Caki2 (cell line): ENCODE results near the gene KRTAP10-6. TPM values are rescaled to one million over a fixed set of nuclear protein-coding genes. Genes with fewer than 3 reads are reported as not detected.
"Not testable (repeated sequence)": the region's sequence is repeated elsewhere in the genome, so short reads cannot be mapped to it uniquely, and the experiment has no call there.

Source experiments
- DNase-seq: peaks from one replicate; pipeline ENCODE4 v3.0.0-alpha.2; 2015; ENCODE audit warnings: low read depth
- in situ Hi-C: cut with HindIII; loops from 2 replicates; pipeline ENCODE4 v1.10.0; 2016; ENCODE audit warnings: low sequenced_read_pairs, low pct_unique_long_range_greater_than_20kb, mixed read lengths
- total RNA-seq: library from RNA; depleted of rRNA; stranded (reverse); fragments of >200 nt; shearing (Covaris generic); gene quantifications from 2 replicates; pipeline ENCODE4 v1.2.3, GENCODE V29; 2014; ENCODE audit warnings: low replicate concordance

KRTAP10-6 gene
- total RNA-seq, 1 experiment from 2014 or later = not detected

- DNase-seq = no peak
- in situ Hi-C loops = no loop called here
Observed at GRCh38 chr21:44571296-44571695, 21.0 kb downstream of the KRTAP10-6 start.

- in situ Hi-C loops = no loop called here
- DNase-seq = no peak
Observed at GRCh38 chr21:44569861-44570517, 22.3 kb downstream of the KRTAP10-6 start.

GRCh38 chr21:44568667-44569556 lies 23.4 kb downstream of the KRTAP10-6 start:
- no peak for DNase-seq
- in situ Hi-C loops = no loop called here

- no peak for DNase-seq
- in situ Hi-C loops = no loop called here
Observed at GRCh38 chr21:44568261-44568660, 24.0 kb downstream of the KRTAP10-6 start.

- DNase-seq = no peak
- in situ Hi-C loops = no loop called here
Observed at GRCh38 chr21:44567481-44568171, 24.7 kb downstream of the KRTAP10-6 start.

- no peak for DNase-seq
- in situ Hi-C loops = no loop called here
Observed at GRCh38 chr21:44566403-44566802, 25.9 kb downstream of the KRTAP10-6 start.

GRCh38 chr21:44564886-44565598 lies 27.3 kb downstream of the KRTAP10-6 start:
- in situ Hi-C loops = no loop called here

GRCh38 chr21:44564099-44564498 lies 28.2 kb downstream of the KRTAP10-6 start:
- no peak for DNase-seq
- in situ Hi-C loops = no loop called here

More at GRCh38 chr21:44564886-44565598, 27.3 kb downstream of the KRTAP10-6 start:
- DNase-seq = no peak

- no peak for DNase-seq
- in situ Hi-C loops = no loop called here
Observed at GRCh38 chr21:44558695-44559094, 33.6 kb downstream of the KRTAP10-6 start, which contains the start of gene KRTAP10-3. TSS of gene KRTAP10-3 (minus strand) at chr21:44558795. CDS start at chr21:44558715, 80 bp downstream.

GRCh38 chr21:44558329-44558675 lies 34.0 kb downstream of the KRTAP10-6 start:
- in situ Hi-C loops, DNase-seq: not testable (repeated sequence)

- DNase-seq = no peak
- in situ Hi-C loops = no loop called here
Observed at GRCh38 chr21:44557491-44558328, 34.6 kb downstream of the KRTAP10-6 start.

- in situ Hi-C loops = no loop called here
- DNase-seq = no peak
Observed at GRCh38 chr21:44556879-44557278, 35.4 kb downstream of the KRTAP10-6 start.

GRCh38 chr21:44555200-44555875 lies 37.0 kb downstream of the KRTAP10-6 start:
- DNase-seq = no peak
- in situ Hi-C loops = no loop called here

GRCh38 chr21:44552681-44553080 lies 39.6 kb downstream of the KRTAP10-6 start:
- DNase-seq = no peak
- in situ Hi-C loops = no loop called here

- in situ Hi-C loops = no loop called here
- no peak for DNase-seq
Observed at GRCh38 chr21:44552136-44552535, 40.2 kb downstream of the KRTAP10-6 start.

GRCh38 chr21:44551340-44551961 lies 40.9 kb downstream of the KRTAP10-6 start, which contains the start of gene KRTAP10-2:
TSS of gene KRTAP10-2 (minus strand) at chr21:44551505. CDS start at chr21:44551458, 47 bp downstream.
- in situ Hi-C loops = no loop called here
- no peak for DNase-seq
